Spleen (tissue), 13 donors: ENCODE measurements around the gene VGLL4. TPM values are rescaled to one million over a fixed set of nuclear protein-coding genes. Genes with fewer than 3 reads are reported as not detected.

ENCODE experiments used
- DNase-seq: peaks from one replicate; pipeline ENCODE4 v3.0.0-alpha.2; 2020
- H3K27ac ChIP-seq, 8 donors: fragments of 200-600 bp; sonication (generic) in 7 of 8; 1 replicate in 4 of 8; 2 replicates in 4 of 8; pipeline versions ENCODE4 v1.5.0 to v1.8.0; 2016 to 2021; ENCODE audit warnings: inconsistent platforms in 4 of 8, mild to moderate bottlenecking in 4 of 8, moderate library complexity in 1 of 8
- H3K27me3 ChIP-seq, 7 donors: fragments of 200-600 bp; sonication (generic) in 6 of 7; replicated peaks in 1 of 7; 1 replicate in 4 of 7; 2 replicates in 3 of 7; pipeline versions ENCODE4 v1.5.0 to v1.8.0; 2016 to 2021; ENCODE audit warnings: inconsistent platforms in 3 of 7, mild to moderate bottlenecking in 1 of 7
- H3K36me3 ChIP-seq, 6 donors: fragments of 200-600 bp; sonication (generic) in 5 of 6; 1 replicate in 4 of 6; 2 replicates in 2 of 6; pipeline versions ENCODE4 v1.5.0 to v1.8.0; 2016 to 2021; ENCODE audit warnings: inconsistent platforms in 2 of 6
- H3K4me1 ChIP-seq, 6 donors: fragments of 200-600 bp; sonication (generic) in 5 of 6; 1 replicate in 3 of 6; 2 replicates in 3 of 6; pipeline versions ENCODE4 v1.5.0 to v1.8.0; 2016 to 2021; ENCODE audit warnings: inconsistent platforms in 3 of 6
- H3K4me3 ChIP-seq, 8 donors: fragments of 200-600 bp; sonication (generic) in 7 of 8; 1 replicate in 4 of 8; 2 replicates in 4 of 8; pipeline versions ENCODE4 v1.5.0 to v1.8.0; 2016 to 2021; ENCODE audit warnings: inconsistent platforms in 4 of 8, mild to moderate bottlenecking in 4 of 8, moderate library complexity in 2 of 8
- H3K9me3 ChIP-seq, 8 donors: fragments of 200-600 bp; sonication (generic) in 7 of 8; 1 replicate in 4 of 8; 2 replicates in 4 of 8; pipeline versions ENCODE4 v1.5.0 to v1.8.0; 2016 to 2021; ENCODE audit warnings: inconsistent platforms in 4 of 8
- POLR2A ChIP-seq, 3 donors: fragments of 450-650 bp; IDR thresholded peaks; one replicate each; pipeline ENCODE4 v1.5.1; 2017; ENCODE audit warnings: antibody characterized with exemption in 3 of 3, mild to moderate bottlenecking in 1 of 3
- POLR2AphosphoS5 ChIP-seq, 3 donors: sonication (generic); formaldehyde crosslinking; IDR thresholded peaks; one replicate each; pipeline ENCODE4 v1.5.1; 2017; ENCODE audit warnings: antibody characterized with exemption in 3 of 3
- WGBS, 5 donors: extraction: QIAGEN DNeasy Blood & Tissue Kit in 3 of 5; methylation state at CpG; one replicate each; pipeline versions ENCODE4 v1.1.5 to v1.1.7; 2013 to 2018; 5-methylcytosine and 5-hydroxymethylcytosine counted together
- intact Hi-C: fragments of 100-400 bp; cut with DNase I; formaldehyde crosslinking; loops from one replicate; pipeline ENCODE4 v1.15.0; 2023; ENCODE audit warnings: low total_unique reads
- long read RNA-seq, 2 donors: transcript quantifications; one replicate each; lab custom pipeline, GENCODE V29; 2026
- polyA plus RNA-seq, 3 donors: library from polyadenylated mRNA; stranded (reverse); fragments of 200-250 nt; gene quantifications; one replicate each; pipeline ENCODE4 v1.2.1, GENCODE V29; 2013
- total RNA-seq, 7 donors: library from RNA; depleted of rRNA in 3 of 7; stranded (reverse); fragments of >200 nt in 3 of 7; fragmentation: NEBNext Ultra II Directional in 4 of 7; extraction: Animal tissue kit (Norgen Biotek cat#: 25700) in 4 of 7; gene quantifications; one replicate each; pipeline versions ENCODE4 v1.1.0 to v1.2.1, GENCODE V29; 2016 to 2021
- TF ChIP-seq, protein P1 (sequence below), 11 experiments: fragments of 200-600 bp in 7 of 11; fragments of 450-650 bp in 4 of 11; sonication (generic) in 4 of 11; IDR thresholded peaks in 8 of 11; conservative IDR thresholded peaks in 3 of 11; 1 replicate in 7 of 11; 2 replicates in 4 of 11; pipeline versions ENCODE4 v1.4.0 to v1.8.0; 2016 to 2021; ENCODE audit warnings: antibody characterized with exemption in 11 of 11, inconsistent platforms in 4 of 11, mild to moderate bottlenecking in 1 of 11
- donor health status: healthy with polysubstance abuse.
- donor health status: DM: no; HTN: no; CAD: no; lungs with moderate emphysema.
- donor health status: DM: no; HTN: no; CAD: no.
- donor health status: Bipolar disorder and iron deficiency.
- donor health status: healthy.
- donor health status: DM: no; HTN: no; CAD: no.
- donor health status: DM: yes; HTN: yes; CAD: no.

Gene VGLL4, protein sequence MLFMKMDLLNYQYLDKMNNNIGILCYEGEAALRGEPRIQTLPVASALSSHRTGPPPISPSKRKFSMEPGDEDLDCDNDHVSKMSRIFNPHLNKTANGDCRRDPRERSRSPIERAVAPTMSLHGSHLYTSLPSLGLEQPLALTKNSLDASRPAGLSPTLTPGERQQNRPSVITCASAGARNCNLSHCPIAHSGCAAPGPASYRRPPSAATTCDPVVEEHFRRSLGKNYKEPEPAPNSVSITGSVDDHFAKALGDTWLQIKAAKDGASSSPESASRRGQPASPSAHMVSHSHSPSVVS
- total RNA-seq (10 to 100 TPM; 45.9 to 80.2 (median 55.2) TPM), polyA plus RNA-seq (10 to 100 TPM; 13.5 to 37.5 (median 17.0) TPM)
- long read RNA-seq, donor 1, transcript VGLL4-211 (5 exons, 1,377 nt) = major isoform, 12 of 39 reads
- long read RNA-seq, donor 1, partial matches to known transcripts = 26 of 39 reads
- long read RNA-seq, donor 1, other reads (novel, unspliced or antisense) = 0 of 39 reads
- long read RNA-seq, donor 2, partial matches to known transcripts = 28 of 31 reads
- long read RNA-seq, donor 2, other reads (novel, unspliced or antisense) = 0 of 31 reads

DNA sequence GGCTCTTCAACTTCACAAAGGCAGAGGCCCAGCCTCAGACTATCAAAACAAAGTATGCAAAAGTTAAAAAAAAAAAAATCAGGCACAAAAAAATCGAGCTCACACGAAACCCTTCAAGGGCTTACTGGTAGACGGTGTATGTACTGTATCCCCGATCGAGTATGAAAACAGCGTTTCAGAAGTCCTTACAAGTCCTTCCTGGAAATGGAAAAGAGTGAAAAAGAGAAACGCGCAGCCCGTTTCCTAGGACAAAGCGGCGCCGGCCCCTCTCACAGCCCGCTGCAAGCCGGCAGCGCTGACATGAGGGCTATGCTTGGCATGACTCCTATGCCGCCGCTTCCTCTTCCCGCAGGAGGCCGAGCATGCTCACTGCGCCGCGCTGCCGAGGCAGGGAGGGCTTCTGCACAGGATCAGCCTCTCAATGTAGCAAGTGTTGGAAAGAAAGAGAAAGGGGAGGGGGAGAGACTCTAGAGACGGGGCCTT, at the start of gene VGLL4:
TSS of gene VGLL4 (minus strand) at position 311 of the 483 bp plus-strand sequence. CDS start 397 bp downstream, outside the sequence.
- peak; percentile 95 for DNase-seq
- TF ChIP-seq POLR2AphosphoS5 (IDR thresholded peaks at IDR 0.05) = peak; percentile 89 to 97 (median 92)
- peak in 1 of 3 donors; percentile 73 for TF ChIP-seq POLR2A (IDR thresholded peaks at IDR 0.05)
- TF ChIP-seq, protein P1, sequence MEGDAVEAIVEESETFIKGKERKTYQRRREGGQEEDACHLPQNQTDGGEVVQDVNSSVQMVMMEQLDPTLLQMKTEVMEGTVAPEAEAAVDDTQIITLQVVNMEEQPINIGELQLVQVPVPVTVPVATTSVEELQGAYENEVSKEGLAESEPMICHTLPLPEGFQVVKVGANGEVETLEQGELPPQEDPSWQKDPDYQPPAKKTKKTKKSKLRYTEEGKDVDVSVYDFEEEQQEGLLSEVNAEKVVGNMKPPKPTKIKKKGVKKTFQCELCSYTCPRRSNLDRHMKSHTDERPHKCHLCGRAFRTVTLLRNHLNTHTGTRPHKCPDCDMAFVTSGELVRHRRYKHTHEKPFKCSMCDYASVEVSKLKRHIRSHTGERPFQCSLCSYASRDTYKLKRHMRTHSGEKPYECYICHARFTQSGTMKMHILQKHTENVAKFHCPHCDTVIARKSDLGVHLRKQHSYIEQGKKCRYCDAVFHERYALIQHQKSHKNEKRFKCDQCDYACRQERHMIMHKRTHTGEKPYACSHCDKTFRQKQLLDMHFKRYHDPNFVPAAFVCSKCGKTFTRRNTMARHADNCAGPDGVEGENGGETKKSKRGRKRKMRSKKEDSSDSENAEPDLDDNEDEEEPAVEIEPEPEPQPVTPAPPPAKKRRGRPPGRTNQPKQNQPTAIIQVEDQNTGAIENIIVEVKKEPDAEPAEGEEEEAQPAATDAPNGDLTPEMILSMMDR (IDR thresholded peaks at IDR 0.05 in 8 of 11, conservative IDR thresholded peaks at IDR 0.05 in 3 of 11) = peak in 5 of 11 experiments; percentile 16 to 30 (median 21)
- Histone ChIP-seq H3K27ac (peak within 1 kb of the TSS; percentile 77 to 95 (median 93)), H3K9me3 (no peaks in the 10 kb centered on the region), H3K4me1 (peaks cover 19 to 47% (median 37%) of the 10 kb centered on the region in 6 donors), H3K4me3 (peak within 1 kb of the TSS; percentile 50 to 80 (median 68)), H3K36me3 (peaks cover 0 to 6% (median 0%) of the 10 kb centered on the region in 6 donors), H3K27me3 (no peaks in the 10 kb centered on the region)
- intact Hi-C loops = no loop called here
- 0 to 1% (median 0%) methylated on average over 24 of the region's 24 CpGs for WGBS, 5 donors

DNA sequence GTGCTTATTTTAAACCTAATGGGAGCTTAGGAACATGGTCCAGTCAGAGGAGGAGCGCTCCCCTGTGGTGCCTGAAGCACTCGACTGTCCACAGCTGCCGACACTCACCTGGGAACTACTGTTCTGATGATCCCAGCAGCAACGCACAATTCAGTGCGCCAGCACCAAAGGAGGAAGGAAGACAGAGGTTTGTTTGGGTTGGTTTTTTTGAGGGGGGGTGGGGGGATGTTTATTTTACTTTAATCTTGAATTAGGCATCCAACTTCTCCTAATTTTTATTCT, 48.8 kb upstream of the VGLL4 start:
- intact Hi-C loops = no loop called here
- peaks cover 0 to 16% (median 0%) of the 10 kb centered on the region in 6 donors for H3K36me3 ChIP-seq
- 54 to 85% (median 59%) methylated on average over 5 of the region's 5 CpGs for WGBS, 5 donors
- H3K4me1 ChIP-seq = peaks cover 0 to 18% (median 2%) of the 10 kb centered on the region in 6 donors
- H3K27ac ChIP-seq = no peak overlapping the region
- no peaks in the 10 kb centered on the region for H3K27me3 ChIP-seq
- H3K9me3 ChIP-seq = no peaks in the 10 kb centered on the region
- TF ChIP-seq POLR2A (IDR thresholded peaks at IDR 0.05) = no peak
- no peak for TF ChIP-seq POLR2AphosphoS5 (IDR thresholded peaks at IDR 0.05)
- TF ChIP-seq, protein P1 (IDR thresholded peaks at IDR 0.05 in 8 of 11, conservative IDR thresholded peaks at IDR 0.05 in 3 of 11) = no peak
- DNase-seq = no peak
- H3K4me3 ChIP-seq = no peak overlapping the region

DNA sequence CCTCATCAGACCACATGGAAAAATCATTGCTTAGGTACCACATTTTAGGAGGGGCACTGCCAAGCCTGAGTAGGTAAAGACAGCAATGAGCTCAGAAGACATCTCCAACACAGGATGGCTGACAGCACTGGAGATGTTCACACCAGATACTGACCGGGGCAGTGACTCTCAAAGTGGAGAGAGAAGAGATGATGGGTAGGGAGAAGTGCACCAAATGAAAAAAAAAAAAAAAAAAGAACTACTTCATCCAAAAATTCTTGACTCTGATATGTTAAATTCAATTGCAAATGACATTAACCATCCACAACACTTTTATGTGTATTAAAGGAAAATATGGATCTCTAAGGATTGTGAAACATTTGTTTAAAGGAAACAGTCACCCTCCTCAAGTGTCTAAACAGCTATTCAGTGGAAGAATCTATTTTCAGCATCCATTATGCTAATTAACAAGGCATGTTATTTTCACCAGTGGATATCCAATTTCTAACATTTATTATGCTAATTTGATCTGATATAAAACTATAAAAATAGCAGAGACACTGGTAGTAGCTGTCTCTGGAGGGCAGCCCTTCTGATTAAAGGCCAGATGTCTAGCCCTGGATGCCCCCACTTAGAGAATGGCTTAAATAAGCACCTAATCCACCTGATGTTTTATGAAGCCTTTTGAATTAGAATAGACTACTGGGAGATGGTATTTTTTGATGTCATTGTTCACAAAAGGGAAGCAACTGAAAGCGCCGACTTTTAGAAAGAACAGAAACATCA, 48.2 kb upstream of the VGLL4 start:
- 77 to 89% (median 84%) methylated on average over 3 of the region's 3 CpGs for WGBS, 5 donors
- intact Hi-C loops = no loop called here
- H3K27ac ChIP-seq = no peak overlapping the region
- H3K27me3 ChIP-seq = no peaks in the 10 kb centered on the region
- no peak for TF ChIP-seq POLR2A (IDR thresholded peaks at IDR 0.05)
- TF ChIP-seq POLR2AphosphoS5 (IDR thresholded peaks at IDR 0.05) = no peak
- TF ChIP-seq, protein P1 (IDR thresholded peaks at IDR 0.05 in 8 of 11, conservative IDR thresholded peaks at IDR 0.05 in 3 of 11) = no peak
- H3K36me3 ChIP-seq = peaks cover 0 to 14% (median 0%) of the 10 kb centered on the region in 6 donors
- no peaks in the 10 kb centered on the region for H3K9me3 ChIP-seq
- no peak for DNase-seq
- H3K4me3 ChIP-seq = no peak overlapping the region
- H3K4me1 ChIP-seq = peaks cover 0 to 18% (median 2%) of the 10 kb centered on the region in 6 donors
